Measurements from ENCODE around the gene GAS2L3.
"Not testable (repeated sequence)": the region's sequence is repeated elsewhere in the genome, so short reads cannot be mapped to it uniquely, and the experiment has no call there.

GAS2L3 gene

DNA sequence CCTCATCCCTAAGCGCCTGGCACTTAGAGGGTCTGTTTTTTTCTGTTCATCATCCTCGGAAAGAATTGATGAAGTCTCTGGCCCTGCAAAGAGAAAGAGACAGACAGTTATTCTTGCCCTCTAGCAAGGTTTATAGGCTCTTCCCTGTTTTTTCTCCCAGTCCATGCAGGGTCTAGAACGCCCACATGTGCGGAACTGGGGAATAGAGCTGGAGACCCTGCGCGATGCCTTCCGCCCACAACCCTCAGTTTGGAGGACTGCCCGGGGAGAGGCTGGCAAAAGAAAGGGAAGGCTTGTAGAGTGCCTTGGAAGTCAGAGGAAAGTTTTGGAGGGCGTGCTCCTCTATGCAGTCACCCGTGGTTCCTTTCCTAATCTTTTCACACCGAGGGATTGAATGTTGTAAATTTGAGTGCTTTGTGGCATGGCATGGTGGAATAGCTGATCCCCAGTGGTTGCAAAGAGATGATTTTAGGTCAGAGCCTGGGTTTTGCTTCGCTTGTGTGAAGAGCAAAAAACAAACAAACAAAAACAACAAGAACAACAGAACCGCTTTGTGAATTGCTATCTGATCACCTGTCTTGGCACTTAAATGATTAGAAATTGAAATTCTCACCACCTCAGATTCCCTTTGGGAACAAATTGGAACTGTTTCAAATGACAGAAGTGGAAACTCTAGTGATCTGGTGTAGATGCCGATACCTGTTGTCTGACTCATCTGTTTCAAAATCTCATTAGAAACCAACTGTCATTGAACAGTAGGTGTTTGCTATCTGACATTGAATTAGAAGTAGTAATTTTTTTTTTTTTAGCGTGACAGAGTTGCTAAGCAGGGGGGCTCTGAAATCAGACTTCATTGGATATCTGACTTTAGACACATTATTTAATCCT lies 947 bp downstream of the GAS2L3 start:
- no peak for DNase-seq (ENCODE audit: low read depth)

DNA sequence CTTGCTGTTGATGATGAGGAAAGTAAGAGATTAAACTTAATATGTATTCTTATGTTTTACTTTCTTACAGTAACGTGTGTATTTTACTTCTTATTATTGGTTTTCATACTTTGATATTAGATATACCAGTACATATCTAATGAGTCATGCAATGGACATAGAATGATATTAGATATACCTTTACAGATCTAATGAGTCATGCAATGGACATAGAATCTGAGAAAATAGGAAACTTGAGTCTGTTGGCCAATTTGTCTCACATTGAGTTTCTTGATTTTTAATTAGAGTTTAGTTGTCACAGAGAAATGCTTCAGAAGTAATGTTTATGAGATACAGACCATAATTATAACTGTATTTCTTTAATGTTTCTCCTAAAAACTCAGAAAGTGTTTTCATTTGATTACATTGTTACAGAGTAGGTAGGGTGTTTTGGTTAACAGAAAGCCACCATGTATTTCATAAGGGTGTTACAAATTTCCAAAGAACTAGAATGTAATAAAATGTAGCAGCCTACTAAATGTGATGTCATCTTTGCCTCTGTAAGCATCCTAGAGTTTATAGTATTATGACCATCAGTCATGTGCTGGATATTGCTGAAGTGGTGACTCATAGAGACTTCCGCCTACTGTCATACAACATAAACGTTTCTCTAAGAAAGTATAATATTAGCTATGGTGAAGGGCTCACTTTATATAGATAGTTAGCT lies 3.0 kb downstream of the GAS2L3 start:
- peak; percentile 62 for DNase-seq (ENCODE audit: low read depth)

DNA sequence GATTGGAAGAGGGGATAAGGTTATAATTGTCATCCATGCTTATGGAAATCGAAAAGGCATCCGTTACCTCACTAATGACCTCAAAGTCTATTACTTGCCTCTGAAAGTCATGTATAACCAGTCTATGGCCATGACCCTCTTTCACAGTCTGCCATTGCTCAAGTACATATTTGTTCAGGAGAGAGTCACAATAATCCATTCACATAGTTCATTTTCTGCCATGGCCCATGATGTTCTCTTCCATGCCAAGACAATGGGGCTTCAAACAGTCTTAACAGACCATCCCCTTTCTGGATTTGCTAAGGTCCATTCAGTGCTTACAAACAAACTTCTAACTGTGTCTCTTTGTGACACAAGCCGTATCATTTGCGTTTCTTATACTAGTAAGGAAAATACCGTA lies 5.4 kb downstream of the GAS2L3 start:
- no peak for DNase-seq (ENCODE audit: low read depth)

DNA sequence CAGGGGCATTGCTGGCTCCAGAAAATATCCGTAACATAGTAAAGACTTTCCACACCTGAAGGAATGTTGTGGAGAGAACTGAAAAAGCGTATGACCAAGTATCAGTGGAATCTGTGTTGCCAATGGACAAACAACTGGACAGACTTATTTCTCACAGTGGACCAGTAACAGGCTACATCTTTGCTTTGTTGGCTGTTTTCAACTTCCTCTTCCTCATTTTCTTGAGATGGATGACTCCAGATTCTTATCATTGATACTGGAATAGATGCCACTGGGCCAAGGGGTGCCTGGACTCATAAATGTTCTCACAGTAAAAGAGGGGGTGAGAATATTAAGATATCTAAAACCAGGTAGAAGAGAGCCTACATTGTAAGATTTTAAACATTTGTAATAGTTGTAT lies 6.4 kb downstream of the GAS2L3 start:
- DNase-seq (ENCODE audit: low read depth) = no peak

DNA sequence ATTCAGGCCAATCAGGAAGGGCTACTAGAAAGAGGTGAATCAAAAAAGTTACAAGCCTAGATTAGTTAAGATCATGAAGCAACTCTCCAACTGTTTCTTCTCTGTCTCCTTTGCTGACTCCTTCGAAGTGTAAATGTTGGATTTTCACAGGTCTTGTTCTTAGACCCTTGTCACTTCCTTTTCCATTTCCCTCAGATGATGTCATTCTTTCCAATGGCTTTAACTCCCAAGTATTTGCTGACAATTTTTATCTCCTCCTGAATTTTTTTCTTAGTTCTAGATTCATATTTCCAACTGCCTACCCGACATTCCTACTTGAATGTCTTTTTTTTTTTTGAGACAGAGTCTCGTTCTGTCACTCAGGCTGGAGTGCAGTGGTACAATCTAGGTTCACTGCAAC lies 10.8 kb downstream of the GAS2L3 start:
- no peak for DNase-seq (ENCODE audit: low read depth)

DNA sequence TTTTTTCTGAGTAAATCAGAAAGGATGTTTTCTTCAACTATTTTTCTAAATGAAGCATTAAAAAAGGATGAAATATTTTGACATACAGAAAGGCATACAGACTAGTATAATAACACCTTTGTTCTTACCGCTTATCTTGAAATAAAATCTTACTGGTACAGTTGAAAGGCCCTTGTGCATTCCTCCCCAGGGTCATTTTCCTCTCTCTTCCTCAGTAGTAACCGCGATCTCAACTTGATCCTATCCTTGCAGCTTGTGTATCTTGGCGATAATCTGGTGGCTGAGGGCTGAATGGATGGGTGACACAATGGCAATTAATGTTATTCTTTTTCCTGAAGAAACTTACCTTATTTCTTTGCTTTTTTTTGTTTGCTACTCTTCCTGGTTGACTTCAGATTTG lies 18.5 kb downstream of the GAS2L3 start:
- no peak for DNase-seq (ENCODE audit: low read depth)

DNA sequence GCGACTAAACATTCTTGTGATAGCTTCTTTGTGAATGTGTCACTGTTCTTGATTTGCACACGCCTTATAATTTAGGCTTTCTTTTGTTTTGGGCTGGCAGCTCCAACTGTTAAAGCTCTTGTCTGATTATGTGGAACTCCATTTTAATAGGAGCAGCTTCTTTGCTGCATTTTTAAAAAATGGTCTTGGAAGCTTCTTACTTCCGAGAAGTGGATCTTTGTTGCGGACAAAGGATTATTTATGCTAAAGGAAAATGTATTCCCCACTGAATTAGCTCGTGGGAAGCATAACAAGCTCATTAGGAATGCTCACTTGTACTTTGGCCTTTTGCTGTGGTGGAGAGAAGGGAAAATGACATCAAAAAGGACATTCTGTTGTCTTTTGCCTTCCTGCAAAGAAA lies 20.0 kb downstream of the GAS2L3 start:
- DNase-seq (ENCODE audit: low read depth) = no peak

DNA sequence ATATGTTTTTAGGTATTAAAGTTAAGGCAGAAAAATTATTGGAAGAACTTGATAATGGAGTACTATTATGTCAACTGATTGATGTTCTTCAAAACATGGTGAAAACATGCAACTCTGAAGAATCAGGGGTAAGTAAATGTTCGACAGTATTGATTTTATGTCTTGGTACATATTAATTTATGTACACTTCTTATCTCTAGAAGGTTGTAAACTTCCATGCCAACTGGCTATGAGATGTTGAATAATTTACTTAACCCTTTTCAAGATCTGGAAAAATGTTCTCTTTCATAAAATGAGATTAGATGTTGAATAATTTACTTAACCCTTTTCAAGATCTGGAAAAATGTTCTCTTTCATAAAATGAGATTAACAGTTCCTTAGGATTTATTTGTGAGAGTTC lies 28.1 kb downstream of the GAS2L3 start:
- no peak for DNase-seq (ENCODE audit: low read depth)

DNA sequence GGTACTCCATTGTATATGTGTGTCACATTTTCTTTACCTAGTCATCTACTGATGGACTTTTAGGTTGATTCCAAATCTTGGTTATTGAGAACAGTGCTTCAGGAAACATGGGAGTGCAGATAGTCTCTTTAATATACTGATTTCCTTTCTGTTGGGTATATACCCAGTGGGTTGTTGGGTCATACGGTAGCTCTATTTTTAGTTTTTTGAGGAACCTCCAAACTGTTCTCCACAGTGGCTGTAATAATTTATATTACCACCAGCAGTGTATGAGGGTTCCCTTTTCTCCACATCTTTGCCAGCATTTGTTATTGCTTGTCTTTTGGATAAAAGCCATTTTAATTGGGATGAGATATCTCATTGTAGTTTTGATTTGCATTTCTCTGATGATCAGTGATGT lies 29.5 kb downstream of the GAS2L3 start:
- not testable (repeated sequence) for DNase-seq (ENCODE audit: low read depth)

DNA sequence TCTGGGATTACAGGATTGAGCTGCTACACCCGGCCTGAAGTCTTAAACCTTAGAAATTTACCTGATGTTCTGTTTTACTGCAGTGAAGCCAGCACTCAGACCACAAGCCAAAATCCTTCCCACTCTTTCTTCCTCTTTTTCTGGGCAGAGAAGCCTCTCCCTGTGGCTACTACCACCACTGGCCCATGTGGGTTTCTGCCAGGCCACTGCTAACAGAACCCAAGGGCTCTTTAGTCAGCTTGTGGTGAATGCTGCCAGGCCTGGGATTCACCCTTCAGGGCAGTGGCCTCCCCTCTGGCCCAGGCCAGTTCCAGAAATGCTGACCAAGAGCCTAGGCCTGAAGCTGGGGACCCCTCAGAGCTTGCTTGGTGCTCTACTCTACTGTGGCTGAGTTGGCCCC lies 35.3 kb downstream of the GAS2L3 start:
- no peak for DNase-seq (ENCODE audit: low read depth)

DNA sequence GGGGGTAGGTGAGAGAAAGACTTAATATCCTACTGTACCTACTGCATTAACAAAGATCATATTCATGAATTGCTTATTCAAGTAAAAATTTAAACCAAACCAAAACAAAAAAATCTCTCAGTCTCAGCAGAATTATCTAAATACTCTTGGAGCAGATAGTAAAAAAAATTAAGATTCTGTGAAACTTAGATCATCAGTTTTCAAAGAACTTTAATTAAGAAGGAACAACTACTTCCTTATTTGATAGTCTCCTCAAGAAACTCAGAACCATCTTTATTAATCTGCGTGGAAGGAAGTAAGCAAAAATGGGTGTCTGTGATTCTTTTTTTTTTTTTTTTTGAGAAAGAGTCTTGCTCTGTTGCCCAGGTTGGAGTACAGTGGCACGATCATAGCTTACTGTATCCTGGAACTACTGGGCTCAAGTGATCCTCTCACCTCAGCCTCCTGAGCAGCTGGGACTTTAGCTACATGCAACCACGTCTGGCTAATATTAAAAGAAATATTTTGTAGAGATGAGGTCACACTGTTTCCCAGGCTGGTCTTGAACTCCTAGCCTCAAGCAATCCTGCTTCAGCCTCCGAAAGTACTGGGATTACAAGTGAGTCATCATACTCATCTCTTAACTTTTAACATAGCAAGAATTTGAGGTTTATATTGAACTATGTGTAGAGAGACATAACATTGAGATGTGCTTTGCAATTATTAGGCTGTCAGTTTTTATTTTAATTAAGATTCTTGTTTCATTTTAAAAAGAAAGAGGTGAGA lies 37.4 kb downstream of the GAS2L3 start:
- DNase-seq (ENCODE audit: low read depth) = no peak

DNA sequence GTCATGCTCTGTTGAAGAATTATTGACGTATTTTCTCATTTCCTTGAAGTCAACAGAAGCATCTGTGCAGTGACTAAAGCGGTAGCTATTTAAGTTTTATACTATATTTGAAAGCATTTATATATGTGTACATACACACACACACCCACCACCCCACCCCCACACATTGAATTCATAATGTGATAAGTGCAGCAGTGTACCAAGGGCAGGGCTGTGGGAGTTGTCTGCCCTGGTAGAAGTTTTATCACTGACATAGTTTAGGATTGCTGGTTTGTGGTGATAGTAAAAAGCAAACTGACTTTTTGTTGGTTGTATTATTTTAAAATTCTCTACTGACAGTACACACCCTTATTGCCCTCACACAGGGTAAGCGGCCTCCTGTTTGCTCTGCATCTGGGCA lies 39.1 kb downstream of the GAS2L3 start:
- DNase-seq (ENCODE audit: low read depth) = no peak

DNA sequence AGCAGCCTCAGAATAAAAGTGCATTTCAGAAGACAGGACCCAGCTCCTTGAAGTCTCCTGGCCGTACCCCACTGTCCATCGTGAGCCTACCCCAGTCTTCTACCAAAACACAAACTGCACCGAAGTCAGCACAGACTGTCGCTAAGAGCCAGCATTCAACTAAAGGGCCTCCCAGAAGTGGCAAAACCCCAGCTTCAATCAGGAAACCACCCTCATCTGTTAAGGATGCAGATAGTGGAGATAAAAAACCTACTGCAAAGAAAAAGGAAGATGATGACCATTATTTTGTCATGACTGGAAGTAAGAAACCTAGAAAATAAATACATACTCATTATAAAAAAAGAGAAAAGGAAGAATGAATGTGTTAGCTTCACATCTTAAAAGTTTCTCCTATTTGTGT lies 51.1 kb downstream of the GAS2L3 start:
- no peak for DNase-seq (ENCODE audit: low read depth)

DNA sequence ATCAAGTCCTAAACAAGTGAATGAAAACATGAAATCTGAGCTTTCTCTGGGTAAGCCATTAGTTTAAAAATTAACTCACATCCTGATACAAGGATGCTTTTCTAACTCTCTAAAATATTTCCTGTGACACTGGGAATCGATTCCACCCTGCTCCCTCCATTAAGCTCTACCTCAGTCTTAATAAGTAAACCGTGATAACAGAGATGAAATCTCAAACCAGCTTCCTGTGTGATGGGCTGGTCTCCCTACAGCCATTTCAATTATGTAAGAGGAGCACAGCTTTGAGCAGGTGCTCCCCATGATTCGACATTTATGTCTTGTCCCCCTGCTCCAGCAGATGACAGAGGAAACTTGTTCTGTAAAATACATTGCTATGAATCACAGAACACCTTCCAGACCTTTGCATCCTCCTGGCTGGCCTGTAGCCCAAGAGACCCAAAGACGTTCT lies 59.0 kb downstream of the GAS2L3 start:
- no peak for DNase-seq (ENCODE audit: low read depth)

DNA sequence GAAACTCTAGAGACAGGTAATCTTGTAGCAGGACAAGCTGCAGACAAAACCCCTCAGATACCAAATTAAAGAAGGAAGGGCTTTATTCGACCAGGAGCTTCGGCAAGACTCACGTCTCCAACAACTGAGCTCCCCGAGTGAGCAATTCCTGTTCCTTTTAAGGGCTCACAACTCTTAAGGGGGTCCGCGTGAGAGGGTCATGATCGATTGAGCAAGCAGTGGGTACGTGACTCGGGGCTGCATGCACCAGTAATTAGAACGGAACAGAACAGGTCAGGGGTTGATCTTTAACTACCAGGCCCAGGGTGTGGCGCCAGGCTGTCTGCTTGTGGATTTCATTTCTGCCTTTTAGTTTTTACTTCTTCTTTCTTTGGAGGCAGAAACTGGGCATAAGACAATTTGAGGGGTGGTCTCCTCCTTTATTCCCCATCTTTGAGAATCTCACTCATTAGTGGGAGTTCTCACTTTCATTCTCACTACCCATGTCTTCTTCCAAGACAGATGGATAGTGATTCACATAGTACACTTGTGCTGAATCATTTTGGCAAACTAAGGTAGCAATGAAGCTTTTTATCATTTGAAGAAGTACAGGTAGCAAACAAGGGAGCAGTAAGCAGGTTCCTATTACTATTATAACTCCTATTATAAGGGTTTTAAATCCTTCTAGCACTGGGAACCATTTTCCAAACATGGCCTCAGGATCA lies 59.8 kb downstream of the GAS2L3 start:
- not testable (repeated sequence) for DNase-seq (ENCODE audit: low read depth)

DNA sequence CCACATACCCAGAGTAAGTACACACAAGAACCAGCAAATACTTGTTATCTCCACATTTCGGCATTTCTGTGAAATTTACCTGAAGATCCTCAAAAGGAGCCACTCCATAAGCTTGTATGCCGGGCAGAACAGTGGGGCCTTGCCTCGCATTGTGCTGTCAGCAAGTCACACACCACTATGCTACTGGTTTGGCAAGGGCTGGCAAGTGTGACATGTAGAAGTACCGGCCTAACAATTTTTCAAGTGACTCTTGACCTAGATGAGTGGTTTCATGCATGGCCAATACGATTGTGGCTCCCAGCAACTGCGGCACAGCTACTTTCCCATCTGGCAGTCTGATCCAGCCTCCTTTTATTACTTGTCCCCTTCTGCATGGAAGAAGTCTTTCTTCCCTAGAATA lies 69.8 kb downstream of the GAS2L3 start:
- DNase-seq (ENCODE audit: low read depth) = no peak

DNA sequence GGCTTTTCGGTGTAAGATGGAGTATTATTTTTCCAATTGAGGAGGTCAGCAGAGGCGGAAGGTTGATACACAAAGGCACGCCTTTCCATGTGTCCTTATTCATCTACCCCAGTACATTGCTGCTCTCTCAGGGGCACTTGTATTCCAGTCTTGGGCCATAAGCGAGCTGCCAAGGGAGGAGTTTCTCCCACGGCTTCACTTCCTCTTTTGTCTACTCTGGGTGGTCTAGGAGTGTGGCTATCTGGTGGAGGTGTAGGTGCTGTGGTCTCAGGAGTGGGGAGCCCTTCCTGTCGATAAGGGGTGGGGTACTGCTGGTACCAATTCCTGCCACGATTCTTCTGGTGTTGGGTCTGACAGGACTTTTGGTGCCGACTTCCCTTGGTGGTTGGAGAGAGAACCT lies 73.4 kb downstream of the GAS2L3 start:
- no peak for DNase-seq (ENCODE audit: low read depth)

DNA sequence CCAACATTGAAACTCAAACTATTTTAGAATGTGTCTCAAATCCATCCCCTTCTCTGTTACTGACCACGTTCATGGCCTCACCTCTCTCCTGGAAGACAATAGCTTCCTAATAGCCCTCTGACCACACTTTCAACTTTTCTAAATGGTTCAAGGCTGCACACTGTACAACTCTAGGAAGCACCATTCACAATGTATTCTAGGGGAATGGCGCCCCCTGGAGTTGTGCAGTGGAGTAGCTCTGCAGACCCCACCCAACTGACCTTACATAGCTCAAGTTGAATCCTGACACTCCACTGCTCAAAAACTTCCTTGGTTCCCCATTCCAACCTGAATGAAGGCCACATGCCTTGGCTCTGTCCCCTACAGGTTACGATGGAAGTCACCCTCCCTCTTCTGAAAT lies 77.6 kb downstream of the GAS2L3 start:
- DNase-seq (ENCODE audit: low read depth) = no peak

DNA sequence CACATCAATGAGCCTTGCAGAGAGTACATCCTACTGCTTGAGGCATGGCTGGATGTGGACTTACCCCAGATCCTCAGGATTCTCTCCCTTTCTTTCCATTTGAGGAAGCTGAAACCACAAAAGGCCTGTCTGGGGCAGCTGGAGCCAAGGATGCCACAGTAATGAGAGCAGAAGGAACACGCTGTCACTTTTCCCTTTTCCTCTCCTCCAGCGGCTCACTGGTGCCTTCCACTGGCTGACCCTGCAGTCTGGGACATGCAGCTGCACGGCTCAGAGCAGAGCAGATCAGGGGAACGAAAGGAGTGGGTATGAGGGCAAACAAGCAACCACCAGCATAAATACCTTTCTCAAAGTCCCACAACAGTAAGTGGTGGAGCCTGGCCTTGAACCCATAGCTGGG lies 78.2 kb downstream of the GAS2L3 start:
- DNase-seq (ENCODE audit: low read depth) = no peak

DNA sequence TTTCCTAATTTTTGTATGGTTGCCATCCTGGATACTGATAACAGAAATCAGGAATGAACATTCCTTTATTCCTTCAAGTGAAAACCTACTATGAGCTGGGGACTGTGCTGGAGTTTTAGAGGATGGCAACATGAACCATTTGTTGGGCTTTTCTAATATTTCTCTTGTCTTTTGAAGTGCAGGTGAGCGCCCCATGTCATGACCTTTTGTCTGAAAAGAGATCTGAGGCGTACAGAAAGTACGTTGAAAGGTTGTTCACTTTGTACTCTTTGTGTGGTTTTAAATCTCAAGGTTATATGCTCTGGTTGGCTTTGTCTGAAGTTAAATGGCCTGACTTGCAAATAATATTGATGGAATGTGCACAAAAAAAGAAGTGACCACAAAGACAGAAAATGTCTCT lies 79.0 kb downstream of the GAS2L3 start:
- no peak for DNase-seq (ENCODE audit: low read depth)

DNA sequence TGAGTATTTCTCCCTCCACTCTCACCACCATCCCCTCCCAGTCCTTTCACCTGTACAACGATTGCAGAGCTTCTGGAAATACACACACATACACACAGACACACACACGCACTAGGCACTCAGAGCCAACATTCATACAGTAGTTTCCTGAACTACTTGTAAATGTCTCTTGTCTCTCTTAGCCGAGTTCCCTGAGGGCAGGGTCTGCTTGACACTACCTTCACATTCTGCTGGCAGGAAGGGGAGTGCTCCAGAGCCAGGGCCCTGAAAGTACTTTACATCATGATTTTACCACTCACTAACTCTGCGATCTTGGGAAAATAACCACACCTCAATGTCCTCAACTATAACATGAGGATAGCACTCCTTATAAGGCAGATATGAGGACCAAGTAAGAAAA lies 82.7 kb downstream of the GAS2L3 start:
- DNase-seq (ENCODE audit: low read depth) = no peak

DNA sequence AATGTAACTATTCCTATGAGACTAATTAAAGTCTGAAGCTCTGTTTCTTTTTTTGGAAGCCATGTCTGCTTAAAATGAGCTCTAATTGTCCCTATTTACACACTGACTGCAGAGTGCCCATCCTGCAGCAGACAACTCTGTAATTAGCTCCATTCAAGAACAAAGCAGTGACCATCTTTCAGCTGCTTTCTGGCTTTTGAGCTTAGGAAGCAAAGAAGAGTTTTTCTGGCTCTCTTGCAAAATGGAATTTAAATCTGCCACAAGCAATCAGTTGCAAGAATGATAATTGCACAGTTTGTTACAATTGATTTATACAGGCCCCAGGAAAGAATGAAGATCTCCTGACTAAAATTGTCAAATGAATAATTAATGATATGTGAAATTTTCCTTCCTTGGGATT lies 83.4 kb downstream of the GAS2L3 start:
- DNase-seq (ENCODE audit: low read depth) = no peak
